ENCODE data around the gene PCDHGC5. TPM values are rescaled to one million over a fixed set of nuclear protein-coding genes. Genes with fewer than 3 reads are reported as not detected.

The PCDHGC5 gene
- total RNA-seq, 1 donor from 2014 or later, result 7.7 TPM

- TF ChIP-seq EZH2 (IDR thresholded peaks at IDR 0.05; ENCODE audit: insufficient read depth, low read length) (no peak), CTCF (IDR thresholded peaks at IDR 0.05; ENCODE audit: insufficient read depth, low read depth, low read length) (no peak)
- DNase-seq (ENCODE audit: low read depth) (no peak), FAIRE-seq (no peak)
- H3K27me3 Mint-ChIP-seq (ENCODE audit: low read depth, unreplicated experiment), result no peaks in the 10 kb centered on the region
- H3K9me3 Mint-ChIP-seq (ENCODE audit: unreplicated experiment), result peaks cover 1% of the 10 kb centered on the region
- H3K4me1 ChIP-seq (ENCODE audit: insufficient read depth, low read length), result peaks cover 50% of the 10 kb centered on the region
- no peaks in the 10 kb centered on the region for H3K9me3 ChIP-seq (ENCODE audit: insufficient read depth, low read depth, low read length)
- peaks cover 10% of the 10 kb centered on the region for H3K36me3 ChIP-seq (ENCODE audit: insufficient read depth, low read length)
- H3K79me2 ChIP-seq (ENCODE audit: insufficient read depth, low read length), result peaks cover 3% of the 10 kb centered on the region
- no peaks in the 10 kb centered on the region for H4K20me1 ChIP-seq (ENCODE audit: insufficient read depth, low read length)
- peaks cover 24% of the 10 kb centered on the region for H3K36me3 Mint-ChIP-seq (ENCODE audit: low read depth, unreplicated experiment)
- H3K4me1 Mint-ChIP-seq (ENCODE audit: low read depth, unreplicated experiment), result peaks cover 77% of the 10 kb centered on the region
- H2AFZ ChIP-seq (ENCODE audit: low read depth, low read length), result no peak overlapping the region
- no peak overlapping the region for H3K4me3 ChIP-seq (ENCODE audit: insufficient read depth, low read depth, low read length)
- no peak overlapping the region for H3K9ac ChIP-seq (ENCODE audit: low read length)
- H3K27me3 ChIP-seq (ENCODE audit: insufficient read depth, low read length), result no peaks in the 10 kb centered on the region
- H3K4me2 ChIP-seq (ENCODE audit: low read length), result no peak overlapping the region
- no peak overlapping the region for H3K4me3 Mint-ChIP-seq (ENCODE audit: unreplicated experiment)
- no peak overlapping the region for H3K27ac Mint-ChIP-seq (ENCODE audit: unreplicated experiment)
- H3K27ac ChIP-seq (ENCODE audit: low read depth, low read length), result no peak overlapping the region
These were observed 28.4 kb downstream of the PCDHGC5 start for GRCh38 chr5:141517312-141517711.

GRCh38 chr5:141517880-141518617, 29.2 kb downstream of the PCDHGC5 start:
- Histone ChIP-seq H3K9ac (ENCODE audit: low read length) (no peak overlapping the region), H3K27me3 (ENCODE audit: insufficient read depth, low read length) (no peaks in the 10 kb centered on the region), H3K79me2 (ENCODE audit: insufficient read depth, low read length) (peaks cover 5% of the 10 kb centered on the region), H4K20me1 (ENCODE audit: insufficient read depth, low read length) (no peaks in the 10 kb centered on the region), H3K9me3 (ENCODE audit: insufficient read depth, low read depth, low read length) (no peaks in the 10 kb centered on the region), H3K4me3 (ENCODE audit: insufficient read depth, low read depth, low read length) (no peak overlapping the region), H3K4me1 (ENCODE audit: insufficient read depth, low read length) (peaks cover 50% of the 10 kb centered on the region), H3K4me2 (ENCODE audit: low read length) (no peak overlapping the region), H2AFZ (ENCODE audit: low read depth, low read length) (no peak overlapping the region), H3K36me3 (ENCODE audit: insufficient read depth, low read length) (peaks cover 10% of the 10 kb centered on the region), H3K27ac (ENCODE audit: low read depth, low read length) (no peak overlapping the region)
- Mint-ChIP-seq H3K27ac (ENCODE audit: unreplicated experiment) (peak overlapping the region; percentile 55), H3K27me3 (ENCODE audit: low read depth, unreplicated experiment) (no peaks in the 10 kb centered on the region), H3K4me3 (ENCODE audit: unreplicated experiment) (no peak overlapping the region), H3K36me3 (ENCODE audit: low read depth, unreplicated experiment) (peaks cover 24% of the 10 kb centered on the region), H3K4me1 (ENCODE audit: low read depth, unreplicated experiment) (peaks cover 74% of the 10 kb centered on the region), H3K9me3 (ENCODE audit: unreplicated experiment) (no peaks in the 10 kb centered on the region)
- DNase-seq (ENCODE audit: low read depth), result no peak
- TF ChIP-seq CTCF (IDR thresholded peaks at IDR 0.05; ENCODE audit: insufficient read depth, low read depth, low read length) (no peak), EZH2 (IDR thresholded peaks at IDR 0.05; ENCODE audit: insufficient read depth, low read length) (no peak)
- FAIRE-seq, result no peak

GRCh38 chr5:141518618-141519015, 29.7 kb downstream of the PCDHGC5 start:
- H3K79me2 ChIP-seq (ENCODE audit: insufficient read depth, low read length), result peaks cover 8% of the 10 kb centered on the region
- no peak overlapping the region for H3K4me3 Mint-ChIP-seq (ENCODE audit: unreplicated experiment)
- H4K20me1 ChIP-seq (ENCODE audit: insufficient read depth, low read length), result no peaks in the 10 kb centered on the region
- no peak for TF ChIP-seq CTCF (IDR thresholded peaks at IDR 0.05; ENCODE audit: insufficient read depth, low read depth, low read length)
- no peaks in the 10 kb centered on the region for H3K27me3 ChIP-seq (ENCODE audit: insufficient read depth, low read length)
- FAIRE-seq (no peak), DNase-seq (ENCODE audit: low read depth) (no peak)
- H3K27ac ChIP-seq (ENCODE audit: low read depth, low read length), result no peak overlapping the region
- no peak overlapping the region for H3K9ac ChIP-seq (ENCODE audit: low read length)
- H3K4me2 ChIP-seq (ENCODE audit: low read length), result no peak overlapping the region
- peaks cover 73% of the 10 kb centered on the region for H3K4me1 Mint-ChIP-seq (ENCODE audit: low read depth, unreplicated experiment)
- H3K4me1 ChIP-seq (ENCODE audit: insufficient read depth, low read length), result peaks cover 44% of the 10 kb centered on the region
- H3K27me3 Mint-ChIP-seq (ENCODE audit: low read depth, unreplicated experiment), result no peaks in the 10 kb centered on the region
- H3K36me3 Mint-ChIP-seq (ENCODE audit: low read depth, unreplicated experiment), result peaks cover 24% of the 10 kb centered on the region
- H3K36me3 ChIP-seq (ENCODE audit: insufficient read depth, low read length), result peaks cover 10% of the 10 kb centered on the region
- H3K9me3 ChIP-seq (ENCODE audit: insufficient read depth, low read depth, low read length), result no peaks in the 10 kb centered on the region
- no peak overlapping the region for H3K4me3 ChIP-seq (ENCODE audit: insufficient read depth, low read depth, low read length)
- no peak overlapping the region for H2AFZ ChIP-seq (ENCODE audit: low read depth, low read length)
- H3K9me3 Mint-ChIP-seq (ENCODE audit: unreplicated experiment), result no peaks in the 10 kb centered on the region
- peak overlapping the region; percentile 53 for H3K27ac Mint-ChIP-seq (ENCODE audit: unreplicated experiment)
